Left kidney (tissue), 2 donors: ENCODE data around the gene DIDO1. TPM values are rescaled to one million over a fixed set of nuclear protein-coding genes. Genes with fewer than 3 reads are reported as not detected.
A peak's percentile ranks its signal among the peaks of the same experiment; 100 is the strongest.
"Not testable (repeated sequence)": the region's sequence is repeated elsewhere in the genome, so short reads cannot be mapped to it uniquely, and the experiment has no call there.

ENCODE experiments used
- DNase-seq: peaks from one replicate; pipeline ENCODE4 v3.0.0-alpha.2; 2013
- polyA plus RNA-seq: library from polyadenylated mRNA; unstranded; fragments of 120-200 nt; gene quantifications from one replicate; pipeline ENCODE4 v1.2.1, GENCODE V29; 2013; ENCODE audit not compliant: insufficient read length

DIDO1 gene
- polyA plus RNA-seq, 1 donor, result 66.2 TPM

DNA sequence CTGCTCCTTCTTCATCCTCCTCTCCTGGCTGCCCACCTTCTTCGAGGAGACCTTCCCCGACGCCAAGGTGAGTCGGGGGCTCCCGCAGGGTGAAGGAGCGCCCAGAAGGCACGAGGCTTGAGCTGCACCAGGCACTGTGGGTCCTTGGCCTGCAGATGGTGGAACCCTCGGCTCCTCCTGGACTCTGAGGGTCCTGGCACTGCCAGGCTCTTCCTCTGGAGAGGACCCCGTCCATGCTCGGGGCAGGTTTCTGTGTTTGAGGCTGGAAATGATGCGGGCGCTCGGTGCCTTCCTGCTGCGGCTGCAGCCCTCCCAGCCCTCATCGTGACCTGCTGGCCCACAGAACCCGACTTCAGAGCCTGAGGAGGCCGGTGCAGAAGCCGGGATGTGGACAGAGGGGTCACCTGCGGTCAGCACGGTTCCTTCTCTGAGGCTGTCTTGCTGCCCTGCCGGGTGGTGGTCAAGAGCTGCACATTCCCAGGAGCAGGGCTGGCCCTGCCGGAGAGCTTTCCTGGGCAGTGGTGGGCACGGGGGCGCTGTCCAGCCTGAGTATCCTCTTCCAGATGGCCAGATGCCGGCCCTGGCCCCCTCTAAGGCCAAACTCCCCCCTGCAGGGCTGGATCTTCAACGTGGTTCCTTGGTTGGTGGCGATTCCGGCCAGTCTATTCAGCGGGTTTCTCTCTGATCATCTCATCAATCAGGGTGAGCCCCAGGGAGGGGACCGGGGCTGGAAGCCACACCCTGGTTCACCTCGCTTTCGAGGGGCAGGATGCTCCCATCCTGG lies 37.5 kb upstream of the DIDO1 start:
- DNase-seq, result no peak

DNA sequence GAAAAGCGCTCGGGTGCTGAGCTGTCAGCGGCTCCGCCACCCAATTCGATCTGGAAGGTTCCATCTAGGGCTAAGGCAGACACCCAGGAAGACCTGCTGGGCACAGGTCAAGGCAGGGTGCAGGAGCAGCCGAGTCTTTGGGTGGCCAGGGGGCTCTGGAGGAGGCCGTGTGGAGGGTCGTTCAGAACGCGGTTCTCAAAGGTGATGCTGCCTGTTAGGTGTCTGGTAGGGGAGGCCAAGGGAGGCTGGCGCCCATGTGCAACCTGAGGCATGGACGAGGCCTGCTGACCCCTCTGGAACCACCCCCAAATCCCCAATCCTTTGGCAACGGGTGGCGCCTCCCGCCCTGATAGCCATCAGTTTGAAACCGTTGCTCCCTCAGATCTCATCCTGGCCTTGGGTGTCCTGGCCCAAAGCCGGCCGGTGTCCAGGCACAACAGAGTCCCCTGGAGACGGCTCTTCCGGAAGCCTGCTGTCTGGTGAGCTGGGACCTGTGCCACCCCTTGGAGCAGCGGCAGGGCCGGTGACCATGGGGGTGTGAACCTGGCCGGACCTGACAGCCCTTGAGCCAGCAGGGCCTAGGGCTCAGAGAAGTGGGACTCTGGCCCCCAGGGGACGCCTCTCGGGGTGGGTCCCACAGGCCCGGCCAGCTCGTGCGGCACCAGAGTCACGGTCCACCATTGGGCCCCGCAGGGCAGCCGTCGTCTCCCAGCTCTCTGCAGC lies 36.7 kb upstream of the DIDO1 start:
- no peak for DNase-seq

DNA sequence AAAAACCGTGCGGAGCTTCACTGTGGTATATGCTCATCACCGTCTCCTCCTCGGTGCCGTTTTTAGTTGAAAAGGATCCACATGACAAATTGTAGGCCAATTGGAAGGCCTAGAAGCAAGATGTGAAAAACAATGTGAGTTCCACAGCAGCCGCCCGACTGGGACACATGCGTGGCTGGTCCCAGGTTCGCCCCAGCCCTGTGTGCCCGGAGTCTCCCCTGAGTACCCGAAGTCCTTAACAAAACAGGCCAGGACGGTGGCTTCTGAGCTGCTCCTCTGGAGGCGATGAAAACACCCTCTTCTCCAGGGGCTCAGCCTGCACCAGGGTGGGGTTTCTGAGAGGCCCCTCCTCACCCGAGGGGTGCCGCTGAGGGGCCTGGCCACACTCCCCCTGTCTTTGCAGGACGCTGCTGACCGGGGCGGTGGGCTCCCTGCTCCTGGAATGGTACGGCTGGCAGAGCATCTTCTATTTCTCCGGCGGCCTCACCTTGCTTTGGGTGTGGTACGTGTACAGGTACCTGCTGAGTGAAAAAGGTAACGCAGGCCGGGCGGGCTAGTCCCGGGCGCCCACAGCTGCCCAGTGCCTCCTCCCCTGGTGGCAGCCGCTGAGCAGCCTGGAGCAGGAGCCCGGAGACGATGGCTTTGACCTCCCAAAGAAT lies 36.0 kb upstream of the DIDO1 start:
- no peak for DNase-seq

DNA sequence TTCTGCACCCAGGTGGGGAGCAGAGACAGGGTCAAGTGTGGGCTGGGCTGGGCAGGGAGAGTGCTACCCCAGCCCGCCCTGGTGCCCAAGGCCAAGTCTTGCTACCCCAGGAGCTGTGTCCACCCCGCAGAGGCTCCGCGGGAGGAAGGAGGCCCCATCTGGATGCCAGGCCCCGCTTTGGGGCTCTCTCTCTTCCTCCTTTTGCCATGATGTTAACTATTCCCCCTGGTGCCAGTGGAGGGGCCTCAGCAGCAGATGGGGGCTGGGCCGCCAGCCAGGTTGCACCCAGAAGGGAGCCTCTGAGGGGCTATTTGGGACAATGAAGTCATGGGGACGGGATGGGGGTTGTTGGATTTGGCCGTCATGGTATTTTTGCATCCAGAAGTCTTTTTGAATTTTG lies 35.5 kb upstream of the DIDO1 start:
- DNase-seq, result no peak

DNA sequence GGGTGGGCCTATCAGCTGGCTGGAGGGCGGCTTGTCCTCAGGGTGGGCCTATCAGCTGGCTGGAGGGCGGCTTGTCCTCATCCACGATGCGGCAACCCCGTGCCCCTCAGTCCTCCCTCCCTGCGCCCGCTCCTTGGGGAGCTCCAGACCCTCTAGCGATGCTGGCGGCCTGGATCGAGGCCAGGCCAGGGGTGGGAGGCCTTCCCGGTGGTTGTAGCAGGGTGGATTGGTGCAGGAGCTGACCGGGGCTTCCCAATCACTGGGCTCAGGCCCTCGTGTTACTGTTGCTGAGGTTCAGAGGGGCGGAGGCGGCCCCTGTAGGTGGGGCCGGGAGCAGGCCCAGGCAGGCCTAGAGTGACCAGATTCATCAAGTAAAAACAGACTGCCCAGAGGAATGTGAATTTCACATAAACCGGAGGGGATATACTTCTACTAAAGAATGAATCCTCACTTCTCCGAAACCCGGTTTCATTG lies 35.0 kb upstream of the DIDO1 start:
- peak; percentile 24 for DNase-seq

DNA sequence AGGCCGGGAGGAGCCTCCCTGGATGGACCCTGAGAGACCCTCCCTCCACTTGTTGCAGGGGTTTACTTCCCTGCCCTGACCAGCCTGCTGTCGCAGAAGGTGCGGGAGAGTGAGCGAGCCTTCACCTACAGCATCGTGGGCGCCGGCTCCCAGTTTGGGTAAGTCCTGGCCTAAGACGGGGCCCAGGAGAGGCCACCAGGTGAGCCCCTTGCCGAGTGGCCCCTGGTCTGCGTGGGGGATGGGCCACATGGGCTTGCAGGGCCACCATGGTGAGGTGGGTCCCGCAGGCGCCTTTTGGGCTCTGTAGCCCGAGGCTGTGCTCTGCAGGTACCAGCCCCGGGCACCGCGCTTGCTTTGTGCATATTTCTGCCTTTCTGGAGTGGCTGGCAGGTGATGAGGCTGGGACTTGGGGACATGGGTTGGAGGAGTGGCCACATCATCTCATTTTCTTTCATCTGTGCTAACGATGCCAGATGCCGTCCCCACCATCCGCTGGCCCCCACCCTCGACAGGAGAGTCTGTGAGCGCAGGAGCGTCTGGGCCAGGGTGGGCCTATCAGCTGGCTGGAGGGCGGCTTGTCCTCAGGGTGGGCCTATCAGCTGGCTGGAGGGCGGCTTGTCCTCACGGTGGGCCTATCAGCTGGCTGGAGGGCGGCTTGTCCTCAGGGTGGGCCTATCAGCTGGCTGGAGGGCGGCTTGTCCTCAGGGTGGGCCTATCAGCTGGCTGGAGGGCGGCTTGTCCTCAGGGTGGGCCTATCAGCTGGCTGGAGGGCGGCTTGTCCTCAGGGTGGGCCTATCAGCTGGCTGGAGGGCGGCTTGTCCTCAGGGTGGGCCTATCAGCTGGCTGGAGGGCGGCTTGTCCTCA lies 34.4 kb upstream of the DIDO1 start:
- not testable (repeated sequence) for DNase-seq

DNA sequence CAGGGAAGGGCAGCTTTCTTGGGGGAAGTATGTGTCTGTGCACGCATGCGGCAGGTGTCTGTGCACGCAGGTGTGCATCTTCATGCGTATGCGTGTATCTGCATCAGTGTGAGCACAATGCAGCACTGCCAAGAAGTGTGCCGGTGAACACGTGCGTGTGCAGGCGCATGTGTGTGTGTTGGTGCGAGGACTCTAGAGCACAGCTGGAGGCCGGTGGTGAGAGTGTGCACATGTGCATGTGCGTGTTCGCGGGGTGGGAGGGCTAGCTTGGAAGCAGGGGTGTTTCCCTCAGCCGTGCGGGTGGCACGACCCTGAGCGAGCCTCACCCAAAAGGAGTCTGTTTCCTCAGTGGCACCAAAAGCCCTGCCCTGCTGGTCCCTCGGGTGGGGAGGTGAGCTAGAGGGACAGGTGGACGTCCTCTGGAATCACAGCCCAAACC lies 33.7 kb upstream of the DIDO1 start:
- no peak for DNase-seq

DNA sequence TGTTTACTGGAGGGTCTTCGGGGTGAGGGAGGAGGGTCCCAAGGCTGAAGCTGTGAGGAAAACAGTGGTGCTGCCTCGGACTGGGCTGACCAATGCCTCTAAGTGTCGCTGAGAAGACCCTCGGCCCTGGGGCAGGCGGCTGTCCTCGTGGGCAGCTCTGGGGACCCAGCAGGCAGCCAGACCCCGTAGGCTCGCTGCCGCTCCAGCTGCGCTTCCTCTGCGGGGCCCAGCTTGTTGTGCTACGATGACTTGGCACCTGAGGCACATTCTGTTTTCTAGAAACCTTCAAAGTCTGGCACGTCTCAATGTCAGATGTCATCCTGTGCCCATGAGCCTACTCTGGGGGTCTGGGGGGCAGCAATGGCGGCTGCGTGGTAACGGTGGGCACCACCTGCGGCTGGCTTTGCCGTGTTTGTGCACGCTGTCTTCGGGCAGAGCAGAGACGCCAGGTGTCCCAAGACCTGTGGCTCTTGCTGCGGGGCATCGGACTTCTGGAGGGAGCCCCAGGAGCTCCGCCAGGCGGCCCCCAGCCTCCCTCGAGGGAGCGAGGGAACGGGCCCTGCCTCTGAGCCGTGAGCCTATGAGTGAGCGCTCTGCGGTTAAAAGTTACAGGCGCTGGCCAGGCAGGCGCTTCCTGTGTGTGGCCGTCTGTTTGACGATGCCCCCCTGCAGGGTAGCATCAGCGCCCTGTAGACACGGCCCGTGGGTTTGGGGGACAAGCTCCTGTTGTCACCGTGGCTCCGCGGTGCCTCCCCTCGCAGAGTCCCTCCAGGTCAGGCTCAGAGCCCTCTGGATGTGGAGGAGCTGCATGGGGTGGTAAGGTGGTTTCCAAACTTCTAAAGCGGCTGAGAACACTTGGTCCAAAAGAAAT lies 33.0 kb upstream of the DIDO1 start:
- DNase-seq, result no peak

DNA sequence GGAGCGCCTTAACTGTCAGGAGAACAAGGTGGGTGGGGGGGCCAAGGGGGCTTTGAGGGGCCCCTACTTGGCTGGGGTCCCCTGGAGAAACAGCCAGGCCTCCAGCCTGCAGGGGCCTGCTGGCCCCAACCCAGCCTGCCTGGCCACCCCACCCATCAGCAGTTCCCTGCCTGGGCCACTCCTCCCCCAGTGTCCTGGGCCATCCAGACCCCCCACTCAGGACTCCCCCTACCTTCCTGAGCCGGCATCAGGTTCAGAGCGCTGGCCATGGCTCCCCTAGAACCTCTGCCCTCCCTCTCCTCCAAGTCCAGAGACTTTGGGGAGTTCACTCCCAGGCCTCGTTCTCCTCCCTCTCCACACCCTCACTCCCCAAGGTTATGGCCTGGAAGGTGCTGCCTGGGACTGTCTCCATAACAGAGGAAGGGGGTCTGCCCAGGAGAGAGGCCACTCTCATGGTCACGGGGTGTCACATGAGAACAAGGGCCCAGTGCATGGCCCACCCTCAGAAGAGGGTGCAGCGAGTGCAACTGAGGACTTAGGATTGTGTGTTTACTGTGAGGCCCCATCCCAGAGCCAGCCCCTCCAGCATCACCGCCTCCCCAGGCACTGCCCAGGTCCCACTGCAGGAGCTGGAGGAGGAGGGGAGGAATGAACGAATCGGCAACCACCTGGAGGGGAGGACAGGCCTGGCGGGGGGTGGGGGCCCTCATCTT lies 32.2 kb upstream of the DIDO1 start:
- DNase-seq, result no peak

DNA sequence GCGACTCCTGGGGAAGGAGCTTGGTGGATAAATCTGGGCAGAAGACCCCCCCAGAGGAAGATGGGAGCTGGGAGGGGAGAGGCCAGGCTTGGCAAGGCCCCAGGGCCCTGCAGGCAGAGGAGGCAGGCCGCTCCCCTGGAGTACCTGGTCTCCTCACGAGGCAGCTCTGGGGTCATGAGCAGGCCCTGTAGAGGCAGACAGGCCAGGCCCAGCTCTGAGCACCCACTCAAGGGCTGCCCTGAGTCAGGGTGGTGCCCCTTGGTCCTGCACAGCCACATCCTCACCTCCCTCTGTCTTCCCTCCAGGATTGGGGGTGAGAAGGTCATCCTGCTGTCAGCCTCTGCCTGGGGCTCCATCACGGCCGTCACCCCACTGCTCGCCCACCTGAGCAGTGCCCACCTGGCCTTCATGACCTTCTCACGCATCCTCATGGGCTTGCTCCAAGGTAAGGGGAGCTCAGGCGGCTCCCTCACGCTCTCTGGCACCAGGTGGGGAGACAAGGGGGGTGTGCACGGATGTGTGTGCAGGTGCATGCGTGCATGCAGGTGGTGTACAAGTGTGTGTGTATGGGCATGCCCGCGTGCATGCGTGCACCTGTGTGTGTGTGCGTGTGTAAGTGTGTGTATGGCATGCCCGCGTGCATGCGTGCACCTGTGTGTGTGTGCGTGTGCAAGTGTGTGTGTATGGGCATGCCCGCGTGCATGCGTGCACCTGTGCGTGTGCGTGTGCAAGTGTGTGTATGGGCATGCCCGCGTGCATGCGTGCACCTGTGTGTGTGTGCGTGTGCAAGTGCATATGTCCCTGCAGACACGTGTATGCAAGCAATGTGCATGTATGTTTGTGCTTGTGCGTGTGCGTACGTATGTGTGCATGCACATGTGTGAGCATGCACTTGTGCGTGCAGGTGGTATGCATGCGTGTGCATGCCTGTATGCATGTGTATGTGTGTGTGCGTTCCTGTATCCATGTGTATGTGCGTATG lies 31.1 kb upstream of the DIDO1 start:
- no peak for DNase-seq

DNA sequence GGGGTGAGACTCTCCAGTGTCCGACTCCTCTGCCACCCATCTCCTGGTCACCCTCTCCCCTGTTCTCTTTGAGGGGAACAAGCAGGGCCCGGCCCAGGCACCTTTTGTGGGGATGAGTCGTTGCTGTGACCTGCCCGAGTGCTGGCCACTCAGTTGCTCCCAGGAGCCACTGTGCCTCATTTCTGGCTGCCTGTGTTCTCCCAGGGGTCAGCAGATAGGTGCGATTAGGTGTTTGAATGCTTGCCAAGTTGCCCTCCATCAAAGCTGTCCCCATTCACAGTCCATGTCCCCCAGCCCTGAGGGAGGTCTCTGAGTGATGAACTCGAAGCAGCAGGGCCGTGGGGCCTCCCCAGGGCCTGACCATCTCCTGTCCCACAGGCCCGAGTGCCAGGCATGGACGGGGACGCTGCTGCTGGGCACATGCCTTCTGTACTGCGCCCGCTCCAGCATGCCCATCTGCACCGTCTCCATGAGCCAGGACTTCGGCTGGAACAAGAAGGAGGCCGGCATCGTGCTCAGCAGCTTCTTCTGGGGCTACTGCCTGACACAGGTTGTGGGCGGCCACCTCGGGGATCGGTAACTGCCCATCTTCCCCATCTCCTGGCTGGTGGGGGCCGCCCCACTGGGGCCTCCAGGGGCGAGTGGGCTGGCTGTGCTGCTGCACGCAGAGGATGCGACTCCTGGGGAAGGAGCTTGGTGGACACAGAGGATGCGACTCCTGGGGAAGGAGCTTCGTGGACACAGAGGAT lies 30.3 kb upstream of the DIDO1 start:
- DNase-seq, result no peak

DNA sequence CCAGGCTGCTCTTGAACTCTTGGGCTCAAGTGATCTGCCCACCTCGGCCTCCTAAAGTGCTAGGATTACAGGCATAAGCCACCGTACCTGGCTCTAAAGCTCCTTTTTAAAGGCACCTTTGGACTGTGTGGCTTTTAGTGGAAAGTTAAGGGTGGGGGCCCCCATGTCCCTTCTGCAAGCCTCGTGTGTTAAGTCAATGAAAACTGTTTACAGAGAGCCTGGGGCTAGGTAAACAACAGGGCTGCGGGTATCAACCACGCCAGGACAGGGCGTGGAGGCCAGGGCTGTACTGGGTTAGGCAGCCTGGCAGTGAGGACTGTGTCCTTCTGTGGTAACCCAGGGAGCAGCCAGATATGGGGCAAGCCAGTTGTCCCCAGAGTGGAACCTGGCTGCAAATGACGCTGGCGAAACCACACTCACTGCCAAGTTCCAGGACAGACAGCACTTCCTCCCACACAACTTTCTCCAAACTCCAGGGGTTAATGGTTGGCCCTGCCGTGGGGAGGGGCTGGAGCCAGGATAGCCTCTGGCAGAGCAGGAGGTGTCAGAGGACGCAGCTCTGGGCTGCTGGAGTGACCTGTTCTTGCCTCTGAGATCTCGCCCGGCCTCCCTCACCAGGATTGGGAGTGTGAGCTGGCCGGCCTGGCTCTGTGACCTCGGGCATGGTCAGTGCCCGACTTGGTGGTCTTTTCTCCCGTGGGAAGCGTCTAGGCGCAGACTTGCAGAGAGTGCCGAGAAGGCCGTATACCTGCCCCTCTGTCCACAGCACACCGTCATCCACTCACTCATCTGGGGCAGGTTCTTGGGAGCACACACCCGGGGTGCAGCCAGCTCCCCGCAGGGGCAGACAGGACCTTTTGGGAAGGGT lies 29.4 kb upstream of the DIDO1 start:
- DNase-seq, result no peak

DNA sequence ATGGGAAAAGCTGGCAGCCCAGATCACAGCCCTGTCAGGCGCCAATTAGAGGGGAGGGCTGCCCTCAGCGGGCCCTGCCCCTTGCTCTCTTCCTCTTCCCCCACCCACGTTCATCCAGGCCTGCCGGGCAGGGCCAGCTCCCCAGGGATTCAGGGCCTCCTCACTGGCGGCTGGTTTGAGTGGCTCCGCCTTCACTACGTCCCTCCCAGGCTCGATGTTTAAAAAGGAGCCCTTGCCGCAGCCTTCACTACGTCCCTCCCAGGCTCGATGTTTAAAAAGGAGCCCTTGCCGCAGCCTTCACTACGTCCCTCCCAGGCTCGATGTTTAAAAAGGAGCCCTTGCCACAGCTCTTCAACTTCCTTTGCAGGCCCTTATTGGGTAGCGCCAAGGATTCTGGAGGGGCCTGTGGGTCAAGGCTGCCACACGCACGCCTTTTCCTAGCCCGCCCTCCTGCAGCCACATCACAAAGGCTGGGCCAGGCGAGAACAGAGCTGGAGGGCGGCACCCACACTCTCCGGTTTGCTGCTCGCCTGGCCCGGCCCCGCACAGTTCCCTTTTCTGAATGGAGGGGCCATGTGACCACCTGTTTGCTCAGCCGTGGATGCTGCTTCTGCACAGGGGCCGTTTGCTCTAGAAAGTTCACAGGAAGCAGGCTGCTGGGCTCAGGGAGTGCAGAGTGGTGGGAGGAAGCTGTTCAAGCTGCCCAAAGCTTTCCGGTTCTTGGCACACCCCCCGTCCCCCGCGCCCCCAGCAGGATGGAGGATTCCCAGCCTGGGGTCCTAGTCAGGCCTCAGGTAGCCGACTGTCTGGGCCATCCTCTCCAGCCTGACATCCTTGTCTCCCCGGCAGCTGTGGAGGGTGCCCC lies 27.8 kb upstream of the DIDO1 start:
- DNase-seq, result peak; percentile 76

DNA sequence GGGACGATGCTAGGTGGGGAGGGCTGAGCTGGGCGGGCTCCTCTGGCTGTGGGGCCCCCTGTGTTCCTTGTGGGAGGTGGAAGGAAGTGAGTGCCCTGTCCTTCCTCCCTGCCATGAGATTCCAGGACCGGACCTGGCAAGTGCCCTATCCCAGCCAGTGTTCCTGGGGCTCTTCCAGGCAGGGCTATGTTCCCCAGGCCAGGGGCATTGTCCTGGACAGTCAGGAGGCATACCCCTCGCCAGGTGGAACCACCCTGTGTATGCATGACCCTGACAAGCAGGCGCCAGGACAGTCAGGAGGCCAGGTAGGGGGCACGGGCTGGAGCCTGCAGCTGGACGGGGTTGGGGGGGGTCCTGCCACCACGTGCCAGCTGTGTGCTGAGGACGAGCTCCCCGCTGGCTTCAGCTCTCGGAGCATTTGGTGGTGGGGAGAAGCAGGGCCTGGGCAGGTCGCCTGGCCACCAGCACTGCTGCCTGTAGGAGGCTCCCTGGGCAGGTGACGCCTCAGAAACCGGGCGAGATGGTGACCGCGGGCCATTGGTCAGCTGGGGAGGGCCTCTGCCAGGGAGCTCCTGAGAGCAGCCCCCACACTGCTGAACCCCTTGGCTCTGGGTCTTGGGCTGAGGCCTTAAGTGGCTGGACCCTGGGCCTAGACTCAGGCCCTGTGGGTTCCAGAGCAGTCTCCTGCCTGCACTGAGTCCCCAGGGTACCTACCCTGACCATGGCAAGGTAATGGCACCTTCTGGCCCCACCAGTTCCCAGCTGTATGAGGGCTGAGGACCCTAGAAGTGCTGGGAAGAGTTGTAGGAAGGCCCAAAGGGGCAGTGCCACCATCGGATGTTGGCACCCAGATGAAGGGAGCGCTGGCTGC lies 26.9 kb upstream of the DIDO1 start:
- DNase-seq, result no peak

DNA sequence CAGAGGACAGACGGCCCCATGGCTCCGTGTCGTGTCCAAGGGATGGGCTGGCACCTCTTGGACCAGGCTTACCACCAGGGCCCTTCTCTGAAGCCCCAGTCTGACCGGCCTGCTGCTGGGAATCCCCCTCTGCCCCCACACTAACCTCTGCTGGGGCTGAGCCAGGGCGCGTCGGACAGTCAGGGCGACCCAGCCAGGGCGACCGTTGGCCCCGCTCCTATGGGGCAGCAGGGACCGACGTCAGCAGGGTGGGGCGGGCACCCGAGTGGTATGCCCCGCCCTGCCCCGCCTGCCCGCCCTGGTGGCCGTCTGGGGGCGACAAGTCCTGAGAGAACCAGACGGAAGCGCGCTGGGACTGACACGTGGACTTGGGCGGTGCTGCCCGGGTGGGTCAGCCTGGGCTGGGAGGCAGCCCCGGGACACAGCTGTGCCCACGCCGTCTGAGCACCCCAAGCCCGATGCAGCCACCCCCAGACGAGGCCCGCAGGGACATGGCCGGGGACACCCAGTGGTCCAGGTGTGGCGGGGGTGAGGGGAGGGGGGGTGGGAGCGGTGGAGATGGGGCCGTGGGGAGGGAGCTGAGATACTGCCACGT lies 26.2 kb upstream of the DIDO1 start, which contains the start of gene SLC17A9:
SLC17A9 (plus strand) TSS at position 337 of the 595 bp plus-strand sequence; CDS start at position 459, 122 bp downstream.
- peak; percentile 24 for DNase-seq
